GM18867 (cell line): ENCODE data around the gene SLF2.

Experiments
- ATAC-seq: cut with Tn5 transposase; IDR thresholded peaks from one replicate; pipeline ENCODE4 v1.9.1; 2021; ENCODE audit warnings: mild to moderate bottlenecking, moderate library complexity; ENCODE audit not compliant: unreplicated experiment

SLF2 gene

GRCh38 chr10:101014230-101014884 lies 101.6 kb downstream of the SLF2 start:
- no peak for ATAC-seq
